SK-N-SH (cell line): Measurements from ENCODE around the gene PCDHGA9. TPM values are rescaled to one million over a fixed set of nuclear protein-coding genes. Genes with fewer than 3 reads are reported as not detected.

Experiments
- CTCF ChIA-PET: fragments of 300-600, 350-600 bp; formaldehyde crosslinking; extraction: SDS; loops from one replicate; lab custom pipeline; 2021; lab: Yijun Ruan, JAX
- POLR2A ChIA-PET: fragments of 350-600 bp; sonication (Branson Sonifier 250); formaldehyde crosslinking; extraction: SDS; loops from one replicate; lab custom pipeline; 2020; ENCODE audit warnings: antibody characterized with exemption, inconsistent platforms; lab: Yijun Ruan, JAX
- DNase-seq: peaks from one replicate; pipeline ENCODE4 v3.0.0; 2012
- H2AFZ ChIP-seq: fragments of 200-600 bp; sonication (generic); 2 replicates; pipeline ENCODE4 v1.8.1; 2016; ENCODE audit warnings: antibody characterized with exemption, mild to moderate bottlenecking, low read depth
- H3F3A ChIP-seq: fragments of 200-600 bp; sonication (generic); replicated peaks from 2 replicates; pipeline ENCODE3; 2016; ENCODE audit warnings: antibody characterized with exemption, mild to moderate bottlenecking; ENCODE audit not compliant: insufficient read depth
- H3K27ac ChIP-seq, 2 experiments: fragments of 200-500 bp in 1 of 2; fragments of 200-600 bp in 1 of 2; sonication (Bioruptor generic) in 1 of 2; sonication (generic), shearing (Covaris generic) in 1 of 2; 2 replicates each; pipeline versions ENCODE4 v1.5.1 to v1.6.1; 2014 to 2016; ENCODE audit warnings: low read depth in 2 of 2, inconsistent platforms in 1 of 2, low read length in 1 of 2, mild to moderate bottlenecking in 1 of 2, mixed read lengths in 1 of 2
- H3K27me3 ChIP-seq: fragments of 200-600 bp; sonication (generic), shearing (Covaris generic); 2 replicates; pipeline ENCODE4 v1.6.1; 2016; ENCODE audit warnings: mixed run types; ENCODE audit not compliant: insufficient read depth
- H3K36me3 ChIP-seq, 2 experiments: fragments of 200-500 bp in 1 of 2; fragments of 200-600 bp in 1 of 2; sonication (Bioruptor generic) in 1 of 2; sonication (generic) in 1 of 2; replicated peaks in 1 of 2; 2 replicates each; pipeline versions ENCODE3 to v1.5.1; 2014 to 2016; ENCODE audit warnings: low read length in 1 of 2, mild to moderate bottlenecking in 1 of 2; ENCODE audit not compliant: insufficient read depth in 2 of 2, control insufficient read depth in 1 of 2
- H3K4me1 ChIP-seq, 2 experiments: fragments of 200-500 bp in 1 of 2; fragments of 200-600 bp in 1 of 2; sonication (Bioruptor generic) in 1 of 2; sonication (generic), shearing (Covaris generic) in 1 of 2; 2 replicates each; pipeline versions ENCODE4 v1.5.1 to v1.6.1; 2014 to 2016; ENCODE audit warnings: low read depth in 1 of 2, low read length in 1 of 2, mixed run types in 1 of 2; ENCODE audit not compliant: insufficient read depth in 2 of 2, control insufficient read depth in 1 of 2
- H3K4me2 ChIP-seq: fragments of 200-600 bp; sonication (generic), shearing (Covaris generic); 2 replicates; pipeline ENCODE4 v1.6.1; 2017; ENCODE audit warnings: mixed run types
- H3K4me3 ChIP-seq, 2 experiments: fragments of 200-500 bp in 1 of 2; fragments of 200-600 bp in 1 of 2; sonication (Bioruptor generic) in 1 of 2; sonication (generic), shearing (Covaris generic) in 1 of 2; 2 replicates each; pipeline versions ENCODE4 v1.5.1 to v1.8.1; 2014 to 2016; ENCODE audit warnings: low read depth in 2 of 2, inconsistent platforms in 1 of 2, low read length in 1 of 2, mild to moderate bottlenecking in 1 of 2, mixed read lengths in 1 of 2, moderate library complexity in 1 of 2
- H3K79me2 ChIP-seq: fragments of 200-600 bp; sonication (generic); 2 replicates; pipeline ENCODE4 v1.8.1; 2017; ENCODE audit warnings: mild to moderate bottlenecking; ENCODE audit not compliant: insufficient read depth
- H3K9ac ChIP-seq: fragments of 200-600 bp; sonication (generic); 2 replicates; pipeline ENCODE4 v1.6.1; 2017; ENCODE audit warnings: mixed run types
- H3K9me2 ChIP-seq: fragments of 200-600 bp; sonication (generic); 2 replicates; pipeline ENCODE4 v1.6.1; 2017; ENCODE audit warnings: mixed run types
- H3K9me3 ChIP-seq: fragments of 200-600 bp; sonication (generic); 2 replicates; pipeline ENCODE4 v1.6.1; 2017; ENCODE audit warnings: mixed run types, mild to moderate bottlenecking, moderate library complexity
- H4K20me1 ChIP-seq: fragments of 200-600 bp; sonication (generic); 2 replicates; pipeline ENCODE4 v1.6.1; 2017; ENCODE audit warnings: mild to moderate bottlenecking, mixed run types; ENCODE audit not compliant: insufficient read depth
- CHD2 ChIP-seq: fragments of 150-350 bp; IDR thresholded peaks from 2 replicates; pipeline ENCODE4 v1.6.1; 2018; ENCODE audit warnings: low read length; ENCODE audit not compliant: partially characterized antibody
- CTCF ChIP-seq: fragments of 200-600 bp; sonication (generic); IDR thresholded peaks from 2 replicates; pipeline ENCODE4 v1.6.1; 2017; ENCODE audit warnings: antibody characterized with exemption, mild to moderate bottlenecking, moderate library complexity
- ELF1 ChIP-seq: IDR thresholded peaks from 2 replicates; pipeline ENCODE4 v1.4.0; 2012
- EP300 ChIP-seq, 2 experiments: IDR thresholded peaks; 2 replicates each; pipeline versions ENCODE4 v1.4.0 to v1.6.1; 2012; ENCODE audit warnings: borderline replicate concordance in 1 of 2, low read depth in 1 of 2, low read length in 1 of 2
- EZH2phosphoT487 ChIP-seq: fragments of 200-600 bp; sonication (generic); IDR thresholded peaks from 2 replicates; pipeline ENCODE4 v1.6.1; 2017; ENCODE audit warnings: low read depth, mixed run types, mild to moderate bottlenecking, antibody characterized with exemption, moderate library complexity, borderline replicate concordance
- FOSL2 ChIP-seq: IDR thresholded peaks from 2 replicates; pipeline ENCODE4 v1.4.0; 2012; ENCODE audit warnings: low read depth, mild to moderate bottlenecking, moderate library complexity, borderline replicate concordance
- FOXJ3 ChIP-seq: sonication (generic); formaldehyde crosslinking; IDR thresholded peaks from 2 replicates; pipeline ENCODE4 v1.5.1; 2020; ENCODE audit warnings: mild to moderate bottlenecking, missing genetic modification reagents
- FOXM1 ChIP-seq: IDR thresholded peaks from 2 replicates; pipeline ENCODE4 v1.4.0; 2012; ENCODE audit warnings: low read depth, mild to moderate bottlenecking
- GATA2 ChIP-seq: sonication (generic); formaldehyde crosslinking; IDR thresholded peaks from 2 replicates; pipeline ENCODE4 v1.5.0; 2020; ENCODE audit warnings: mild to moderate bottlenecking, missing genetic modification reagents
- MEF2A ChIP-seq: IDR thresholded peaks from 2 replicates; pipeline ENCODE4 v1.4.0; 2012; ENCODE audit warnings: low read depth, borderline replicate concordance
- NRF1 ChIP-seq: IDR thresholded peaks from 2 replicates; pipeline ENCODE4 v1.6.1; 2012; ENCODE audit warnings: low read depth, mild to moderate bottlenecking, low read length
- PBX3 ChIP-seq: IDR thresholded peaks from 2 replicates; pipeline ENCODE4; 2012
- RAD21 ChIP-seq: IDR thresholded peaks from 2 replicates; pipeline ENCODE4 v1.6.1; 2012; ENCODE audit warnings: mild to moderate bottlenecking, low read length
- RCOR1 ChIP-seq: fragments of 150-350 bp; IDR thresholded peaks from 2 replicates; pipeline ENCODE4 v1.6.1; 2017; ENCODE audit warnings: antibody characterized with exemption, low read length
- RXRA ChIP-seq: IDR thresholded peaks from 2 replicates; pipeline ENCODE4 v1.4.0; 2012; ENCODE audit warnings: low read depth, mild to moderate bottlenecking, borderline replicate concordance
- SMC3 ChIP-seq: IDR thresholded peaks from 2 replicates; pipeline ENCODE4 v1.6.1; 2012; ENCODE audit warnings: low read depth, low read length, improper control_type of control experiment
- TAF1 ChIP-seq: IDR thresholded peaks from 2 replicates; pipeline ENCODE4 v1.6.1; 2012; ENCODE audit warnings: low read depth, mild to moderate bottlenecking, low read length, moderate library complexity, borderline replicate concordance
- TCF12 ChIP-seq: IDR thresholded peaks from 2 replicates; pipeline ENCODE4 v1.4.0; 2012
- TEAD4 ChIP-seq: IDR thresholded peaks from 2 replicates; pipeline ENCODE4 v1.4.0; 2012; ENCODE audit warnings: mild to moderate bottlenecking, borderline replicate concordance; ENCODE audit not compliant: insufficient read depth
- USF1 ChIP-seq: IDR thresholded peaks from 2 replicates; pipeline ENCODE4 v1.4.0; 2012; ENCODE audit warnings: low read depth, borderline replicate concordance
- YY1 ChIP-seq: IDR thresholded peaks from 2 replicates; pipeline ENCODE4 v1.4.0; 2012; ENCODE audit warnings: low read depth, mild to moderate bottlenecking
- WGBS: methylation state at CpG from one replicate; pipeline ENCODE4 v1.1.6; 2017; ENCODE audit warnings: low lambda C conversion rate; 5-methylcytosine and 5-hydroxymethylcytosine counted together
- polyA plus RNA-seq, 3 experiments: library from polyadenylated mRNA; depleted of rRNA; stranded (reverse); fragments of >200 nt; gene quantifications; 2 replicates each; pipeline ENCODE4 v1.2.3, GENCODE V29; 2012

PCDHGA9 gene
- polyA plus RNA-seq, 1 of the 3 experiments (the other 2 are of a cell fraction), result 0.16 TPM

- no peak for TF ChIP-seq EP300 (IDR thresholded peaks at IDR 0.05; ENCODE audit: borderline replicate concordance in 1 of 2, low read depth in 1 of 2, low read length in 1 of 2)
- TF ChIP-seq FOSL2, result no peak
- TF ChIP-seq FOXJ3 (CRISPR knock-in tag), result no peak
- no peak for TF ChIP-seq RCOR1
- no peak for TF ChIP-seq PBX3
- no peak for TF ChIP-seq CHD2
- no peak for TF ChIP-seq MEF2A
- TF ChIP-seq SMC3, result no peak
- no peak for TF ChIP-seq CTCF
- TF ChIP-seq TAF1, result no peak
- TF ChIP-seq NRF1, result no peak
- no peak for TF ChIP-seq YY1
- TF ChIP-seq GATA2, result no peak
- no peak for TF ChIP-seq TCF12
- TF ChIP-seq RAD21, result no peak
- no peak for TF ChIP-seq ELF1
- no peaks in the 10 kb centered on the region; a peak in 1 of 4 replicates for H3K4me1 ChIP-seq
- no peaks in the 10 kb centered on the region for H3K9me2 ChIP-seq
- DNase-seq, result no peak
- H3K9ac ChIP-seq, result no peak within 1 kb of the TSS
- ChIA-PET CTCF (interaction anchor here (0.9 to 2.7 kb wide), 6 partner anchors 17 to 197 kb away, joined by 3 to 10 read pairs (median 6); partner anchors contain the start of gene PCDHB14), POLR2A (no interaction called here)
- H2AFZ ChIP-seq, result no peak within 1 kb of the TSS
- H3K4me3 ChIP-seq, result peak within 1 kb of the TSS in 1 of 2 experiments; percentile 22; a peak in 1 of 4 replicates
- WGBS, result 93% methylated on average over 42 of the region's 42 CpGs
- no peaks in the 10 kb centered on the region for H4K20me1 ChIP-seq
- H3K27me3 ChIP-seq, result no peaks in the 10 kb centered on the region
- H3K27ac ChIP-seq, result no peak within 1 kb of the TSS
- H3K9me3 ChIP-seq, result peaks cover 22% of the 10 kb centered on the region
- peaks cover 23% of the 10 kb centered on the region for H3K79me2 ChIP-seq
- peaks cover 4% of the 10 kb centered on the region for H3F3A ChIP-seq
- H3K36me3 ChIP-seq, result peaks cover 3 to 57% of the 10 kb centered on the region in 2 experiments
- H3K4me2 ChIP-seq, result no peak within 1 kb of the TSS
Observed at GRCh38 chr5:141420855-141421488, 18.4 kb downstream of the PCDHGA9 start, which contains the start of gene PCDHGA11. Gene PCDHGA11 (plus strand): TSS chr5:141421051. CDS start chr5:141421228, 177 bp downstream.

GRCh38 chr5:141421489-141421855, 18.9 kb downstream of the PCDHGA9 start:
- no peak for DNase-seq
- Histone ChIP-seq H3K27ac (no peak overlapping the region), H4K20me1 (no peaks in the 10 kb centered on the region), H3F3A (peaks cover 4% of the 10 kb centered on the region), H3K9me2 (no peaks in the 10 kb centered on the region), H3K4me1 (no peaks in the 10 kb centered on the region; a peak in 1 of 4 replicates), H3K4me2 (no peak overlapping the region), H3K27me3 (no peaks in the 10 kb centered on the region), H3K9me3 (peaks cover 23% of the 10 kb centered on the region), H3K4me3 (peak overlapping the region in 1 of 2 experiments; percentile 17; a peak in 1 of 4 replicates), H3K36me3 (peaks cover 3 to 60% of the 10 kb centered on the region in 2 experiments), H3K9ac (no peak overlapping the region), H3K79me2 (peaks cover 23% of the 10 kb centered on the region), H2AFZ (no peak overlapping the region)
- WGBS, result 86% methylated on average over 13 of the region's 13 CpGs
- ChIA-PET CTCF (interaction anchor here (0.9 to 2.7 kb wide), 5 partner anchors 102 to 198 kb away, joined by 3 to 10 read pairs (median 7); partner anchors contain the start of gene PCDHB14), POLR2A (no interaction called here)
- TF ChIP-seq RXRA (no peak), EZH2phosphoT487 (no peak), RCOR1 (no peak), CHD2 (no peak), FOXM1 (no peak), TEAD4 (no peak), YY1 (no peak), SMC3 (no peak), CTCF (no peak), USF1 (no peak)
